ENCODE results near the gene MRS2. TPM values are rescaled to one million over a fixed set of nuclear protein-coding genes. Genes with fewer than 3 reads are reported as not detected.
A peak's percentile ranks its signal among the peaks of the same experiment; 100 is the strongest.

Gene MRS2
- total RNA-seq, 1 experiment from 2014 or later = 49.7 TPM

GRCh38 chr6:24356310-24356973 lies 46.3 kb upstream of the MRS2 start:
- Histone ChIP-seq H3K4me1 (replicated peaks; ENCODE audit: insufficient read depth) (peaks cover 8% of the 10 kb centered on the region), H3K27ac (no peak overlapping the region), H4K20me1 (ENCODE audit: insufficient read depth) (no peaks in the 10 kb centered on the region), H3K36me3 (ENCODE audit: low read depth) (no peaks in the 10 kb centered on the region), H3K27me3 (ENCODE audit: insufficient read depth, low read depth) (no peaks in the 10 kb centered on the region), H3K4me2 (peak overlapping the region; percentile 75), H3K4me3 (peak overlapping the region; percentile 60; the same call in 1 of the 2 replicates), H3K79me2 (ENCODE audit: low read depth) (no peaks in the 10 kb centered on the region), H3F3A (ENCODE audit: insufficient read depth, low read depth) (peaks cover 13% of the 10 kb centered on the region; the same call in 1 of the 2 replicates), H2AFZ (no peak overlapping the region; the same call in 1 of the 2 replicates), H3K9me3 (ENCODE audit: insufficient read depth, low read depth) (no peaks in the 10 kb centered on the region), H3K9me2 (ENCODE audit: insufficient read depth) (no peaks in the 10 kb centered on the region)
- no TSS peak for BruUV-seq (replicated peaks)
- DNase-seq = no peak
- intact Hi-C loops (cut with micrococcal nuclease; ENCODE audit: unreplicated experiment) = no loop called here
- ChIA-PET POLR2A (ENCODE audit: unreplicated experiment) (interaction anchor here (0.7 kb wide), 1 partner anchor 38 kb away, joined by 3 read pairs; no protein-coding TSS in a partner anchor), CTCF (interaction anchor here (0.6 to 0.7 kb wide), 2 partner anchors 49 to 1201 kb away, joined by 3 read pairs; no protein-coding TSS in a partner anchor)
- no peak for TF ChIP-seq CTCF (conservative IDR thresholded peaks at IDR 0.05)
- no peak for TF ChIP-seq EZH2 (IDR thresholded peaks at IDR 0.05; ENCODE audit: low read depth)

DNA sequence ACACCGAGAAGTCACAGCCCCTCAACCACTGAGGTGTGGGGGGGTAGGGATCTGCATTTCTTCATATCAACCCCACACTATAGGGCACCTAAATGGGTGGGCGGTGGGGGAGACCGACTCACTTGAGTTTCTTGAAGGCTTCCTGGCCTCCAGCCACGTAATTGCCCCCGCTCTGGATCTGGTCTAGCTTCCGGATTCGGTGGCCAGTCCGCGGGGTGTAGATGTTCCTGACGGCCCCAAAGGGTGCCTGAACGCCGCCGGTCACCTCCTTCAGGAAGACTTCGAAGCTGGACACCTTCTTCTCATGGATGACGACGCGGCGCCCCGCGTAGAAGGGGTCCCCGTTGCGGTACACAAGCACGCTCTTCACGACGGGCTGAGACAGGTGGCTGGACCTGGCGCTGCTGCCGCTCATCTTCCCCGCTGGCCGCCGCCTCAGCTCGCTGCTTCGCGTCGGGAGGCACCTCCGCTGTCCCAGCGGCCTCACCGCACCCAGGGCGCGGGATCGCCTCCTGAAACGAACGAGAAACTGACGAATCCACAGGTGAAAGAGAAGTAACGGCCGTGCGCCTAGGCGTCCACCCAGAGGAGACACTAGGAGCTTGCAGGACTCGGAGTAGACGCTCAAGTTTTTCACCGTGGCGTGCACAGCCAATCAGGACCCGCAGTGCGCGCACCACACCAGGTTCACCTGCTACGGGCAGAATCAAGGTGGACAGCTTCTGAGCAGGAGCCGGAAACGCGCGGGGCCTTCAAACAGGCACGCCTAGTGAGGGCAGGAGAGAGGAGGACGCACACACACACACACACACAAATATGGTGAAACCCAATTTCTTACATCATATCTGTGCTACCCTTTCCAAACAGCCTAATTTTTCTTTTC lies 45.2 kb upstream of the MRS2 start, which contains the start of gene DCDC2:
Gene DCDC2 (minus strand): TSS at position 724 of the 883 bp plus-strand sequence. CDS start 309 bp downstream, at position 415.
- Histone ChIP-seq H3K9me2 (ENCODE audit: insufficient read depth) (no peaks in the 10 kb centered on the region), H3K27ac (peak within 1 kb of the TSS; percentile 51), H3K9me3 (ENCODE audit: insufficient read depth, low read depth) (no peaks in the 10 kb centered on the region), H2AFZ (peak within 1 kb of the TSS; percentile 75), H3K4me1 (replicated peaks; ENCODE audit: insufficient read depth) (peaks cover 8% of the 10 kb centered on the region), H3K4me2 (peak within 1 kb of the TSS; percentile 75), H3K79me2 (ENCODE audit: low read depth) (no peaks in the 10 kb centered on the region), H4K20me1 (ENCODE audit: insufficient read depth) (no peaks in the 10 kb centered on the region), H3K27me3 (ENCODE audit: insufficient read depth, low read depth) (no peaks in the 10 kb centered on the region), H3K4me3 (peak within 1 kb of the TSS; percentile 60), H3F3A (ENCODE audit: insufficient read depth, low read depth) (peaks cover 13% of the 10 kb centered on the region; the same call in 1 of the 2 replicates), H3K36me3 (ENCODE audit: low read depth) (no peaks in the 10 kb centered on the region)
- intact Hi-C loops (cut with micrococcal nuclease; ENCODE audit: unreplicated experiment) = no loop called here
- BruUV-seq (replicated peaks) = TSS peak; percentile 74
- ChIA-PET CTCF (interaction anchor here (0.6 kb wide), 1 partner anchor 74 kb away, joined by 3 read pairs; no protein-coding TSS in a partner anchor), POLR2A (ENCODE audit: unreplicated experiment) (interaction anchor here (0.6 to 0.7 kb wide), 2 partner anchors 11 to 41 kb away, joined by 4 read pairs; no protein-coding TSS in a partner anchor)
- TF ChIP-seq EZH2 (IDR thresholded peaks at IDR 0.05; ENCODE audit: low read depth) = no peak
- no peak for TF ChIP-seq CTCF (conservative IDR thresholded peaks at IDR 0.05)
- DNase-seq = peak; percentile 74 to 83

- H3K79me2 ChIP-seq (ENCODE audit: low read depth) = no peaks in the 10 kb centered on the region
- H4K20me1 ChIP-seq (ENCODE audit: insufficient read depth) = no peaks in the 10 kb centered on the region
- no peak for TF ChIP-seq CTCF (conservative IDR thresholded peaks at IDR 0.05)
- no peak for TF ChIP-seq EZH2 (IDR thresholded peaks at IDR 0.05; ENCODE audit: low read depth)
- no peaks in the 10 kb centered on the region for H3K9me3 ChIP-seq (ENCODE audit: insufficient read depth, low read depth)
- H3K9me2 ChIP-seq (ENCODE audit: insufficient read depth) = no peaks in the 10 kb centered on the region
- BruUV-seq (replicated peaks) = no TSS peak
- intact Hi-C loops (cut with micrococcal nuclease; ENCODE audit: unreplicated experiment) = no loop called here
- H3K4me3 ChIP-seq = peak overlapping the region; percentile 60
- no peaks in the 10 kb centered on the region for H3K27me3 ChIP-seq (ENCODE audit: insufficient read depth, low read depth)
- peak overlapping the region; percentile 75 for H3K4me2 ChIP-seq
- peaks cover 13% of the 10 kb centered on the region; the same call in 1 of the 2 replicates for H3F3A ChIP-seq (ENCODE audit: insufficient read depth, low read depth)
- H2AFZ ChIP-seq = peak overlapping the region; percentile 75
- ChIA-PET POLR2A (ENCODE audit: unreplicated experiment) (interaction anchor here (0.6 to 0.7 kb wide), 2 partner anchors 11 to 42 kb away, joined by 4 read pairs; no protein-coding TSS in a partner anchor), CTCF (no interaction called here)
- no peaks in the 10 kb centered on the region for H3K36me3 ChIP-seq (ENCODE audit: low read depth)
- H3K27ac ChIP-seq = peak overlapping the region; percentile 51
- H3K4me1 ChIP-seq (replicated peaks; ENCODE audit: insufficient read depth) = peaks cover 8% of the 10 kb centered on the region
- DNase-seq = peak in 1 of 2 experiments; percentile 4
These were observed 44.4 kb upstream of the MRS2 start for GRCh38 chr6:24358219-24358821.
